Mucosa of descending colon (tissue), 3 donors: ENCODE data around the gene COBL. TPM values are rescaled to one million over a fixed set of nuclear protein-coding genes. Genes with fewer than 3 reads are reported as not detected.

Experiments used
- ATAC-seq: fragments of 200-7000 bp; cut with Tn5 transposase; one replicate; pipeline ENCODE4 v1.9.1; 2020; ENCODE audit warnings: mild to moderate bottlenecking, moderate library complexity
- DNase-seq, 3 donors: peaks; one replicate each; pipeline ENCODE4 v3.0.0-alpha.2; 2020
- H3K36me3 ChIP-seq: fragments of 200-600 bp; one replicate; pipeline ENCODE4 v1.8.0; 2021; ENCODE audit warnings: low read depth, mild to moderate bottlenecking
- H3K4me1 ChIP-seq: fragments of 200-600 bp; one replicate; pipeline ENCODE4 v1.8.0; 2021; ENCODE audit warnings: low read depth, mild to moderate bottlenecking
- H3K4me3 ChIP-seq: fragments of 200-600 bp; one replicate; pipeline ENCODE4 v1.8.0; 2021; ENCODE audit warnings: mild to moderate bottlenecking
- H3K9me3 ChIP-seq: fragments of 200-600 bp; one replicate; pipeline ENCODE4 v1.8.0; 2021; ENCODE audit warnings: mild to moderate bottlenecking
- intact Hi-C, 2 donors: fragments of 100-400 bp; cut with DNase I in 1 of 2; cut with micrococcal nuclease in 1 of 2; formaldehyde crosslinking; loops; one replicate each; pipeline versions ENCODE4 v1.11.0 to v1.11.1; 2022; cut with DNase I, micrococcal nuclease
- total RNA-seq, 3 donors: library from RNA; stranded (reverse); fragmentation: NEBNext Ultra II Directional in 2 of 3; extraction: Animal tissue kit (Norgen Biotek cat#: 25700) in 2 of 3; gene quantifications; one replicate each; pipeline versions ENCODE4 v1.2.1 to v1.2.4, GENCODE V29; 2021 to 2023
- TF ChIP-seq, protein P1 (sequence below): fragments of 200-600 bp; IDR thresholded peaks from one replicate; pipeline ENCODE4 v1.8.0; 2022; ENCODE audit warnings: antibody characterized with exemption, mild to moderate bottlenecking
- donor health status: DM: no; HTN: no; CAD: no; lungs with moderate emphysema.
- donor health status: DM: no; HTN: no; CAD: no.
- donor health status: DM: no; HTN: yes; CAD: no.

The COBL gene
- total RNA-seq, 3 donors from 2014 or later, result 48.6 to 91.8 (median 56.6) TPM

GRCh38 chr7:51276967-51277366, 39.6 kb downstream of the COBL start:
- no peak for ATAC-seq
- no peaks in the 10 kb centered on the region for H3K4me1 ChIP-seq

GRCh38 chr7:51276091-51276605, 40.5 kb downstream of the COBL start:
- TF ChIP-seq, protein P1, sequence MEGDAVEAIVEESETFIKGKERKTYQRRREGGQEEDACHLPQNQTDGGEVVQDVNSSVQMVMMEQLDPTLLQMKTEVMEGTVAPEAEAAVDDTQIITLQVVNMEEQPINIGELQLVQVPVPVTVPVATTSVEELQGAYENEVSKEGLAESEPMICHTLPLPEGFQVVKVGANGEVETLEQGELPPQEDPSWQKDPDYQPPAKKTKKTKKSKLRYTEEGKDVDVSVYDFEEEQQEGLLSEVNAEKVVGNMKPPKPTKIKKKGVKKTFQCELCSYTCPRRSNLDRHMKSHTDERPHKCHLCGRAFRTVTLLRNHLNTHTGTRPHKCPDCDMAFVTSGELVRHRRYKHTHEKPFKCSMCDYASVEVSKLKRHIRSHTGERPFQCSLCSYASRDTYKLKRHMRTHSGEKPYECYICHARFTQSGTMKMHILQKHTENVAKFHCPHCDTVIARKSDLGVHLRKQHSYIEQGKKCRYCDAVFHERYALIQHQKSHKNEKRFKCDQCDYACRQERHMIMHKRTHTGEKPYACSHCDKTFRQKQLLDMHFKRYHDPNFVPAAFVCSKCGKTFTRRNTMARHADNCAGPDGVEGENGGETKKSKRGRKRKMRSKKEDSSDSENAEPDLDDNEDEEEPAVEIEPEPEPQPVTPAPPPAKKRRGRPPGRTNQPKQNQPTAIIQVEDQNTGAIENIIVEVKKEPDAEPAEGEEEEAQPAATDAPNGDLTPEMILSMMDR, result no peak
- H3K36me3 ChIP-seq, result no peaks in the 10 kb centered on the region
- intact Hi-C loops, result no loop called here
- H3K4me3 ChIP-seq, result no peak overlapping the region
- DNase-seq (no peak), ATAC-seq (no peak)
- no peaks in the 10 kb centered on the region for H3K4me1 ChIP-seq
- no peaks in the 10 kb centered on the region for H3K9me3 ChIP-seq

More at GRCh38 chr7:51276967-51277366, 39.6 kb downstream of the COBL start:
- TF ChIP-seq, protein P1, result no peak
- no peaks in the 10 kb centered on the region for H3K36me3 ChIP-seq
- no peak overlapping the region for H3K4me3 ChIP-seq
- intact Hi-C loops, result no loop called here
- no peak for DNase-seq
- H3K9me3 ChIP-seq, result no peaks in the 10 kb centered on the region

GRCh38 chr7:51275532-51275931, 41.1 kb downstream of the COBL start:
- no peaks in the 10 kb centered on the region for H3K4me1 ChIP-seq
- TF ChIP-seq, protein P1, result no peak
- H3K36me3 ChIP-seq, result no peaks in the 10 kb centered on the region
- H3K4me3 ChIP-seq, result no peak overlapping the region
- intact Hi-C loops, result no loop called here
- ATAC-seq (no peak), DNase-seq (no peak)
- H3K9me3 ChIP-seq, result no peaks in the 10 kb centered on the region

GRCh38 chr7:51274955-51275354, 41.7 kb downstream of the COBL start:
- H3K4me1 ChIP-seq, result no peaks in the 10 kb centered on the region
- H3K9me3 ChIP-seq, result no peaks in the 10 kb centered on the region
- DNase-seq (no peak), ATAC-seq (no peak)
- intact Hi-C loops, result no loop called here
- H3K36me3 ChIP-seq, result no peaks in the 10 kb centered on the region
- TF ChIP-seq, protein P1, result no peak
- H3K4me3 ChIP-seq, result no peak overlapping the region

- no peaks in the 10 kb centered on the region for H3K36me3 ChIP-seq
- H3K9me3 ChIP-seq, result no peaks in the 10 kb centered on the region
- DNase-seq (no peak), ATAC-seq (no peak)
- H3K4me1 ChIP-seq, result no peaks in the 10 kb centered on the region
- intact Hi-C loops, result no loop called here
- no peak overlapping the region for H3K4me3 ChIP-seq
- TF ChIP-seq, protein P1, result no peak
Observed at GRCh38 chr7:51274001-51274400, 42.6 kb downstream of the COBL start.

DNA sequence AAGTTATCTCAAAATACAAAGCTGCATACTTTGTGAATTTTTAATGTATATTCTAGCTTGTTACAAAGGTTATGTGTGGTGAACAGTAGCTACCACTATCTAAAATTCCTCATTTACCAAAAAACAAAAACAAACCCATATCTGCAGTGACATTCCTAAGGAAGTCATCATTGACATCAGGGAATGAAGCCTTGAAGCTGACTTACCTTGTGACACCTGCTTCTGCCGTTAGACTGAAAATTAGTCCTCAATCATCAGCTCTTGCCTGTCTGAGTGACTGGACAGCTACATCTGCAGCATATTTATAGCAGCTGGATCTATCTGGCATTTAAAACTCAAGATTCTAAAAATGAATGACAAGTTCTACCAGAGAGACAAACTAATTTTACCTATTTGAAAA, 43.2 kb downstream of the COBL start:
- no peak for ATAC-seq
- intact Hi-C loops, result no loop called here
- DNase-seq, result no peak
- TF ChIP-seq, protein P1, result no peak
- Histone ChIP-seq H3K4me3 (no peak overlapping the region), H3K36me3 (no peaks in the 10 kb centered on the region), H3K9me3 (no peaks in the 10 kb centered on the region), H3K4me1 (no peaks in the 10 kb centered on the region)
